GM19467 (cell line): Measurements from ENCODE around the gene PLA2G4F.

Experiments
- ATAC-seq: cut with Tn5 transposase; IDR thresholded peaks from one replicate; pipeline ENCODE4 v1.9.1; 2021; ENCODE audit warnings: mild to moderate bottlenecking, moderate library complexity; ENCODE audit not compliant: unreplicated experiment

The PLA2G4F gene

DNA sequence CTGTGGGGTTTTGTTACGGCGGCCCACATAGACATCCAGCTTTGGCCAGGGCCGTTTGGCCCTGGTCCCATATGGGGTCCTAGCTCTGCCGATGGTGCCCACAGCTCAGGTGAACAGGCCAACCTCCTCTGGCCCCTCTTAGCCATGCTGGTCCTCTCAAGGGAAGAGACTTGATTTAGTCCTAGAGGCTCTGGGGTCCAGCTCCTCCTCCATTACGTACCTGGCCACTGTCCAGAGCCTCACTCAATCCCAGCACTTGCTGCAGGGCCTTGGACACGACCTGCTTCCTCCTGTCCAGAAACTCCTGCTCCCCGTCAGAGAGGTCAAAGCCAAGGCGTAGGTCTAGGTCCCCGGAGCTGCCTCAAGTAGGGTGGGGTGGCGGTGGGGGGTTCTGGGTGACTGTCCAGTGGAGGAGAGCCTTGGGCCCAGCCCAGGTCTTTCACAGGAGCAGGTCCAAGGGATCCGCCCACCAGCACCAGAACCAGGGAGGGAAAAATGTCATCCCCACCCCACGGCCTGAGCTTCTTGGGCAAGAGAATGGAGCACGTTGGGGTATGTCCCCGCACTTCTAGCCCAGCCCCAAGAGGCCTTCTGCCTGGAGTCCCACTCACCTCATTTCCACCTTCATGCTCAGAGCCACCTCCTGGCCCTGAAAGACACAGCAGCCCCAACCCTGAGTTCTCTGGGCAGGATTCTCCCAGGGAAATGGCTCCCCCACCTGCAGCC lies 6.8 kb downstream of the PLA2G4F start:
- ATAC-seq, result no peak

GRCh38 chr15:42148808-42149492 lies 7.5 kb downstream of the PLA2G4F start:
- no peak for ATAC-seq

DNA sequence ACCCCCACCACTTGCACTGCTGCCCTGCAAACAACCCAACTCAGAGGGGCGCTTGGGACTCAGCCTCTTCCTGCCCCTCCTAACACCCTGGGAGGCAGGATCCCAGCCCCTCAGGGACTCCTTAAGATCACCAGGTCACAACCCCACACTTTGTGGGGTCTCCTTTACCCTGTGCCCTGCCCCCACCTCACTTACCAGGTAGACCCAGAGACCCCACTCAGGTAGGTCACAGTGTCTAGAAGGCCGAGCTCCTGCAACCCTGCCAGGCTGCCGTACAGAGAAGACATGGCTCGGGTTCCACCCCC lies 9.1 kb downstream of the PLA2G4F start:
- no peak for ATAC-seq

DNA sequence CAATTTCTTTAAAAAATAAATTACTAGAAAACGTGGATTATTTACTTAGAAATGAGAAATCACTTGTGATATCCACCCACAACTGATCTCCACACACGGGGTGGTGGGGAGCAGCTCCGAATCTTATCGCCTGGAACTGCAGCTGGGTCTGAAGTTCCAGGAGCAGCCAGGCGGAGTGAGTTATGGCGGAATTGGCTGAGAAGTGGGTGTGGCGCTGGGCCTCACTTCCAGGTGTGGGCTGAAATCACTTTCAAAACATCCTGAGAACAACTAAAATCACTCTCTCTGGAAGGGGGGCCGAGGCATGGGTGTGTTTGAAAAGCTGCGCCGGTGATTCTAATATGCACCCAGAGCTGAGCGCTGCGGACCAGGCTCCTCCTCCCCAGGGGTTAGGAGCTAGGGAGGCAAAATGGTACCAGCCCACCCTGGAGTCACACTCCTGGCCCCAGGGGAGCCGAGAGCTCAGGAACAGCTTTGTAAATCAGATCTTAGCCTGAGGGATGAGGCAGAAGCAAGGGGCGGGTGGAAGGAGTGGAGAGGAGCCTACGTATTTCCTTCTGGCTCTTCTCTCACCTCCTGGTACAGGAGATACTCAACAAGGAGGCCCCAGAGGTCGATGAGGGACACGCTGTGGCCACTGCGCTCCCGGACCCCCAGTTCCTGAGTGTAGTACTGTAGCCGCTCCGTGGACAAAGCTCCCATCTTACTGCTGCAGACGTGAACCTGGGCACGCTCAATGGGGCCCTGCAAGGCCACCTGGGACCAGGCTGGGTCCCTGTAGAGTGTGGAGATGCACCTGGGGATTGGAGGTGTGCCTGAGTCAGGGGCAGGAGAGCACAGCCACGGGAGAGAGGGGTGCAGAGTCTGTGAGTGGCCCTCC lies 9.6 kb downstream of the PLA2G4F start:
- no peak for ATAC-seq

GRCh38 chr15:42145546-42146455 lies 10.6 kb downstream of the PLA2G4F start:
- ATAC-seq, result no peak

DNA sequence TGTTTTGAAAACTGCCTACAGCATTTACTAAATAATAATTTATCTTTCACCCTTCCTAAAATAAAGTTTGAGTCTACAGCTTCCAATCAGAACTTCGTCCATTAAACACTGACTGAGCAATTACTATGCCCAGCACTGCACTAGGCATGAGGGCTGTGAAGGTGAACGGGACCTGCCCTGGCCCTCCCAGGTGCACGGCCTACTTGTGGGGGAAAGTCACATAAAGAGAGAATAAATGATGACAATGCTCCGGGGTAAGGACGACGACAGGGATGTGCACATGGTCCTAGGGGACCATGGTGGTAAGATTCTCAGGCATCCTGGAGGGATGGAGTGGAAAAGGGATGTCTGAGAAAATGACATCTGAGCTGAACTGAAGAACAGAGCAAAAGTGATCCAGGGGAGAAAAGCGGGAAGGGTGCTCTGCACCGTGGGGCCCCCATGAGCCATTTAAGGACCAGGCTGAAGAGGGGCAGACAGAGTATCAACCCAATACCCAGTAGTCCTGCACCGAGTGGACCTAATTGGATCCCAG lies 11.5 kb downstream of the PLA2G4F start:
- no peak for ATAC-seq

DNA sequence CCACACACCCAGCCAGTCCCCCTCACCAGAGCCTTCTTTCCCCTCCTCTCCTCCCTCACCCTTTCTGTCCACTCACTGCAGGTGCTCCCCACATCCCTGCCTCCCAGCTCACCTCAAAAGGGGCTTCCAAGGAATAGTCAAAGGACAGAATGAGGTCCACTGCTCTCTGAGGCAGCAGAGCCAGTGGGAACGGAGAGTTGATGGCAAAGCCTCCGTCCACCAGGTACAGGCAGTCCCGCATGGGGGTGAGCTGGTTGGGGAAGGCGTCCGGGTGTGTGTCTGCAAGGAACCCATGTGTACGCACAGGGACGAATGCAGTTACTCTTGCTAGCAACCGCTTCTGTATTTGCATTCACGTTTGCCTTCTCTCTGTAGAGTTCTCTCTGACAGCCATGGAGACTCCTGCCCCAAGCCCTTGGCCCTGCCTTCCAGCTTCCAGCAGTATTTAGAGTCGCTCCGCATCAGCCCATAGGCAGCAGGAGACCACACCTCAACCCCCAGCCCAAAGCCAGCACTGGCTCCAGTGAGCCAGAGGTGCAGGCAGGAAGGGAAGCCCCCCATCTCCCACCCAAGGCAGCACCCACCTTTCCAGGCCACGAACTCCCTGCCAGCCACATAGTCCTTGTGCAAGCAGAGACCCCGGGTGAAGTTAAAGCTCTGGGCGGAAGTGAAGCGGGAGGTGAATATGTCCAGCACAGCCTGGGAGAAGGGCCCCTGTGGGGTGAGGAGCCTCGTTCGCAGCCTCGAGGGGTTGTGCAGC lies 12.4 kb downstream of the PLA2G4F start:
- ATAC-seq, result no peak

DNA sequence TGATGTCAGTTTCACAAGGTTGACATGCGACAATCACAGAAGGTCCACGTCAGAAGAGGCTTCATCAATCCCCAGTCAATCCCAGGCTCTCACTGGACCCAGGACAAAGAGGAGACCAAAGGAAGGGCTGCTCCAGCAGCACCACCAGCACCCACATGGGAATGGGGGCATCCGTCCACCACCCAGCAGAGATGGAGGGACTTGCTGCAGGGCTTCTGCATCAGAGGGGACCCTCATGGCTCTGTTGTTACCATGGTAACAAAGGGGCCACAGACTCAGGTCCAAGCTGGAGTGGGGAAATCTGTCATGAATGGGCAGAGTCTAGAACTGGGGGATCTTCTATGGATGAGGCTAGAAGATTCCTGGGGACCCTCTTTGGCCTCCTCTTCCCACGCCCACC lies 13.1 kb downstream of the PLA2G4F start:
- ATAC-seq, result no peak

DNA sequence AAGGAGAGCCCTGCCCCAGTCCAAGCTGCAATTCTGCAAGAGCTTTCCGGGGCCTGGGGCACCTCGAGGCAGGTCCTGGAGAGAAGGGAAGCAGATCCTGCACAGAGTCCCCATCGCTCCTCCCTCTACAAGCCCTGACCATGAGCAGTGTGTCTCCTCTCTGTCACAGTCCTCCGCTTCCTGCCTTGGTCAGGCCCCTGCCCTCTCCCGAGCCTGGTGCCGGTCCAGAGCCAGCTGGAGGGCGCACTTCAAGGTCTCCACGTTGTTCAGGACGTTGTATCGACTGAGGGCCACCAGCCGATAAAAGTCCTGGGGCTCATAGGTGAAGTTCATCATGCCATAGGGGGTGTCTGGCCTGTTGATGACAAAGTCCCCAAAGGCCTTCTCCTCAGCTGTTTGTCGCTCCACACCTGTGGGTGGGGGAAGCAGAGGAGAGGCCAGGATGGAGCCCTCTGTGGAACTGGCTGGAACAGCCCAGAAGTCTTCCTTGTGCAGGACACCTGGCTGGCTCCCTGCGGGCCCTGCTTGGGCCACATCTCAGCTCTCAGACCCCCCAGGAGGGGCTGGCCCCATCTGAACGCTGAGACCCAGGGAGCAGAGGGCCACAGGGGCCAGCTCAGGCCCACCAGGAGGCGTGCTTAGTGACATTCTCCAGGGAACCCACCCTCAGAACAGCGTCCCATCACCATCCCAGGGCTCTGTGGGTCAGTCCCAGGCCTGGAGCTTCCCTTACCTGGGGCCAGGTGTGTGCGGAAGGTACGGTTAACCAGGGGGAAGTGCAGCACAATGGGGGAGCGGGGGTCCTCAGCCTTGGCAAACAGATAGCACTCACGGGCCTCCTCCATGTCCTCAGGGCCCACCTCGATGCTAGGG lies 14.4 kb downstream of the PLA2G4F start:
- ATAC-seq, result no peak

GRCh38 chr15:42141246-42141645 lies 15.2 kb downstream of the PLA2G4F start:
- no peak for ATAC-seq

DNA sequence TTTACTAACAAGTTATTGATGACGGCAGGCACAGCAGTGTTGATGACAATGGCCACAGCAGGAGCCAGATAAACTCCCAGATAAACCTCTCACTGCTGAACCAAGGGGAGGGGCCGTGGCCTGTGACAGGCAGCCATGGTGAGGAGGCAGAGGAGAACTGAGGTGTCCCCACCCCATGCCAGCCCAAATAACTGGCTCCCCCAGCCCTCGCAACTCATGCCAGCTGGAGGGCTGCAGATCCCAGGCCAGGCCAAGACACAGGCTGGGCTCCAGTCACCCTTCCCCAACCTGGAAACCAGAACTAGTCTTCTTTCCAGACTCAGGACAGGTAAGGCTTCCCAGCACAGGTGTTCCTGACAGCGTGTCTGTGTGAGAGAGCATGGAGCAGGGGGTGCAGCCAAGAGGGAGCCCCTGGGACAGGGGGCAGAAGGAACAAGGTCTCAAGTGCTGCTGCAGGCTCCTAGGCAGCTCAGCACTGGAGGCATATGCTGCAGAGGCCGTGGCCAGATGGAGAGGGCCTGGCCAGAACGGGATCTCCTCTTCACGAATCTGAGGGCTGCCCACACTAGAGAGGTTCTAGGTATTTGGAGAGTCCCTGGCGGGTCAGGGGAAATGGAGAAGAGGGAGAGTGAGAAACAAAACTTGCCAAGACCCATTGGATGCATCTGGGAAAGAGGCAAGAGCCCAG lies 15.9 kb downstream of the PLA2G4F start:
- no peak for ATAC-seq

GRCh38 chr15:42139596-42139995 lies 16.8 kb downstream of the PLA2G4F start:
- ATAC-seq, result no peak

DNA sequence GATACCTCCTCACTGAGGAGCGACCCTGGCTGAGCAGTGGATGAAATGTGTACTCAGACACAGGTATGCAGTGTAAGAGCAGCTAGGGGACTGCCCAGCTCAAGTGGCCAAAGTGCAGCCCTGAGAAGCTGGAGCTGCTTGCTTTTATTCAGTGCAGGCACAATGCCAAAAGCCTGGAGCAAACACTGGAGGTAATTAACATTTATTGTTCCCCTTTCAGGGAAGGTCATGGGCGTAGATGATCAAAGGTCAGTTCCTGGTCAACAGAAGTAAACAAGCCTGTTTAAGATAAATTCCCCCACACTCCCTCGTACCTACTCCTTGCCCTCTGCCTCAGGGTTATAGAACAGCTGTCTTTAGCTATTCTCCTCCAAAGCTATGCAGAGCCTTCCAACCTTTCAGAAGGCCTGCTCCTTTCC lies 17.5 kb downstream of the PLA2G4F start:
- ATAC-seq, result no peak

DNA sequence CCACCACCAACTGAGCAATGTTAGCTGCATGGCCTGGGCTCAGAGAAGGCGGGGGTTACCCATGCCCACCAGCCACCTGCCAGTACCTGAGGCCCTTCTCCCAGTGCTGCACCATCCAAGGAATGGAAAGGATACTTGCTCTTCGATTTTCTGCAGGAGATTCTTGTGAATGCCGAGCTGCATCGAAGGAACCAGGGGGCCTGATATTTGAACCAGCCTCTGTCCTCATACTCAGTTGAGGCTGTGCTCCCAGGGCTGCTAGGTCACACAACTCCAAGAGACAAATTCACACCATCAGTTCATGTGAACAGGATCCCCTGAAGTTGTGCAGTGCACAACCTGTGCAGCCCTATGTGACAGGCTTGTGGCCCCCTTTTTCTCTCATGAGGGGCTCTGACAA lies 18.0 kb downstream of the PLA2G4F start:
- ATAC-seq, result no peak

DNA sequence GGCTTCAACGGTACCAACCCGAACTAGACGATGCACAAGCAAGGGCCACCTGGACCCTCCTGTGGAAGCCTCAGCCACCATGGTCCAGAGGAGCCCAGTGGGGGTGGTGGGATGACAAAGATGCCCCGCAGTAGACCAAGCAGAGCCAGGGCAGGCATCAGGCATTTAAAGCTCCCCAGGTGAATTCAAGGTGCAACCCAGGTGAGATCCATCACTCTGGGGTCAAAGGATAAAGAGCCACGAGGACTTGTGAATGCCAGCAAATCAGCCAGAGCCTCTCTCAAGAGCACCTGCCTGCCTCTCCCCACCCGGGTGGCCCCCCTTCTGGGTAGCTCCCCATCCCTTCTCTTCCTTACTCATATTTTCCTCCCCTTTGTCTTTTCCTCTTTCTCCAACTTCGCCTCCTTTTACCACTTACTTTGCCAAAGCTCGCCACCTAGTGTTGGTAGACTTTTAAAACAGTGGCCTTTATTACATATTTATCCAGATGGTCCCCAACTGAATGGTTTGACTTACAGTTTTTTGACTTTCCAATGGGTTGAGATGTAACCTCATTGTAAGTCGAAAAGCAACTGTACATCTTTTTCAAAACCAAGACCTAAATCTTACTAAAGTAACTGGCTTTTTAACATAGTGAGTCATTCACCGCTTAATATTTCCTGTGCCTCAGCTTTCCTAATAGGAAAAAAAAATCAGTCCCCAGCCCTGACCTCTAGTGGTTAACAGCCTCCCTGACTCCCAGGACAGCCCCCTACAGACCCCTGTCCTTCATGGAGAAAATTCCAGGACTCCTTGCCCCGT lies 18.8 kb downstream of the PLA2G4F start:
- ATAC-seq, result no peak

GRCh38 chr15:42136513-42136912 lies 19.9 kb downstream of the PLA2G4F start:
- ATAC-seq, result no peak

- no peak for ATAC-seq
Measured at GRCh38 chr15:42135351-42135750, 21.1 kb downstream of the PLA2G4F start.
